ENCODE measurements around the gene ULK3. TPM values are rescaled to one million over a fixed set of nuclear protein-coding genes. Genes with fewer than 3 reads are reported as not detected.

The ULK3 gene
- total RNA-seq, 2 donors from 2014 or later: 34.9 to 72.2 TPM

DNA sequence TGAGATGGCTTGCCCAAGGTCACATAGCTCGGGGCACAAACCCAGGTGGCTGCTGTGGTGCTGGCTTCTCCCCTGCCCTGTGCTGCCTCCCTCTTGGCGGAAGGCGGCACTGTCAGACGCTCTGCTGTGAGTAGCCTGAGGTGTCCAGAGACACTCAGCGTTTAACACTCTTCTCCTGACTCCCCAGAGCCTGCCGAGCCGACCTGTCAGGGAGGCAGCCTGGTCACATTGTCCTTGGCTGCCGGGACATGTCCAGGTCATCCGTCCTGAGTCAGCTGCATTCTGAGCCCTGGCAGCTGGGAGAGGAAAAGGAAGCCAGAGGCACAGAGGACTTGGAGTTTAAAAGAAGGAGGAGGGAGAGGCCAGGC is 25.6 kb downstream of the ULK3 start:
- H3K27me3 ChIP-seq (replicated peaks; ENCODE audit: insufficient read depth): no peaks in the 10 kb centered on the region
- no peak for DNase-seq (ENCODE audit: low spot score)
- no peak overlapping the region for H3K27ac ChIP-seq
- no peak overlapping the region for H3K4me3 ChIP-seq
- no peaks in the 10 kb centered on the region for H3K4me1 ChIP-seq (ENCODE audit: control insufficient read depth in 1 of 2, low read depth in 2 of 2)
- no peaks in the 10 kb centered on the region for H3K36me3 ChIP-seq
- TF ChIP-seq, protein P1, sequence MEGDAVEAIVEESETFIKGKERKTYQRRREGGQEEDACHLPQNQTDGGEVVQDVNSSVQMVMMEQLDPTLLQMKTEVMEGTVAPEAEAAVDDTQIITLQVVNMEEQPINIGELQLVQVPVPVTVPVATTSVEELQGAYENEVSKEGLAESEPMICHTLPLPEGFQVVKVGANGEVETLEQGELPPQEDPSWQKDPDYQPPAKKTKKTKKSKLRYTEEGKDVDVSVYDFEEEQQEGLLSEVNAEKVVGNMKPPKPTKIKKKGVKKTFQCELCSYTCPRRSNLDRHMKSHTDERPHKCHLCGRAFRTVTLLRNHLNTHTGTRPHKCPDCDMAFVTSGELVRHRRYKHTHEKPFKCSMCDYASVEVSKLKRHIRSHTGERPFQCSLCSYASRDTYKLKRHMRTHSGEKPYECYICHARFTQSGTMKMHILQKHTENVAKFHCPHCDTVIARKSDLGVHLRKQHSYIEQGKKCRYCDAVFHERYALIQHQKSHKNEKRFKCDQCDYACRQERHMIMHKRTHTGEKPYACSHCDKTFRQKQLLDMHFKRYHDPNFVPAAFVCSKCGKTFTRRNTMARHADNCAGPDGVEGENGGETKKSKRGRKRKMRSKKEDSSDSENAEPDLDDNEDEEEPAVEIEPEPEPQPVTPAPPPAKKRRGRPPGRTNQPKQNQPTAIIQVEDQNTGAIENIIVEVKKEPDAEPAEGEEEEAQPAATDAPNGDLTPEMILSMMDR (IDR thresholded peaks at IDR 0.05): no peak
- H3K9me3 ChIP-seq: no peaks in the 10 kb centered on the region
- no peak for ATAC-seq (ENCODE audit: insufficient number of reproducible peaks, low FRiP score, low read depth)

DNA sequence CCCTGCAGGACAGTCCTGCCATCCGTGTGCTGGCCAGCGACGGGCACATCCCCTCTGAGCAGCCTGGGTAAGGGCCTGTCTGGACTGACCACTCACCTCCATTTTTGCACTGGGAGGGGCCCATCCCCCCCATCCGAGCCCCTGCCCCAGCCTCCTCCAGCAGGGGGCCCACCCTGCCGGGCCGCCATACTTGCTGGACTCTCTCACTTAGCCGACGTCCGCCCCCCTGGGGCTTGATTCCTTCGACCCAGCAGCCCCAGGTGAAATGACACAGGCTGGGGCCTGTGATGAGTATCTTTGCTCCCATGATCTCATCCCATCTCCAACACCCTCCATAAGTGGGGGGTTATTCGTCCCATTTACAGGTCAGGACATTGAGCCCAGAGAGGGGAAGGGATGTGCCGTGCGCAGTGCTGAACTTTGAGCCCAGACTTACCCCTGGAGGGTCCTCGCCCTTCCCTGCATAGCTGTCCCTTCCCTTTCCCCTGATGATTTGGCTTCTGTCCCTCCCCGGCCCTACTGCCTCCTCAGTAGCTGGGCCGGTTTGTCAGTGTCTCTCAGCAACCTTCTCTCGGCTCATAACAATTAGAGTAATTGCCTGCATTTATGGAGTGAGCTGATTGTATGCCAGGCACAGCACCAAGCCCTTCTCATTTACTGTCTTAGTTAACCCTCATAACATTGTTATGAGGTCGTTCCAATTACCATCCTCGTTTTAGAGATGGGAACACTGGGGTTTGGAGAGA is 26.2 kb downstream of the ULK3 start:
- no peaks in the 10 kb centered on the region for H3K4me1 ChIP-seq (ENCODE audit: control insufficient read depth in 1 of 2, low read depth in 2 of 2)
- H3K27me3 ChIP-seq (replicated peaks; ENCODE audit: insufficient read depth): no peaks in the 10 kb centered on the region
- H3K4me3 ChIP-seq: no peak overlapping the region
- ATAC-seq (ENCODE audit: insufficient number of reproducible peaks, low FRiP score, low read depth) (no peak), DNase-seq (ENCODE audit: low spot score) (no peak)
- H3K36me3 ChIP-seq: no peaks in the 10 kb centered on the region
- H3K27ac ChIP-seq: no peak overlapping the region
- no peaks in the 10 kb centered on the region for H3K9me3 ChIP-seq
- TF ChIP-seq, protein P1 (IDR thresholded peaks at IDR 0.05): no peak

DNA sequence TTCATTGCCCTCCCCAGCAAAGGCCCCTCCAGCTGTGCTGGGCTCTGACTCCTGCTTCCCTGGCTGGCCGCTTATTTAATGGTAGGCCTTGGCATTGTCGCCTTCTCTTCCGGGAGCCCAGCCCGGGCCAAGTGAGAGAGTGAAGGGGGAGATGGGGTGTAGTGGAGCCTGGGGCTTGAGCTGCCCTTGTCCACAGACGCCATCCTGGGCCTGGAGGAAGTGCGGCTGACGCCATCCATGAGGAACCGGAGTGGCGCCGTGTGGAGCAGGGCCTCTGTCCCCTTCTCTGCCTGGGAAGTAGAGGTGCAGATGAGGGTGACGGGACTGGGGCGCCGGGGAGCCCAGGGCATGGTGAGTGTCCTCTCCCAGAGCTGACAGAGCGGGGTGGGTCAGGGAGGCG is 27.0 kb downstream of the ULK3 start:
- Histone ChIP-seq H3K9me3 (no peaks in the 10 kb centered on the region), H3K4me1 (ENCODE audit: control insufficient read depth in 1 of 2, low read depth in 2 of 2) (no peaks in the 10 kb centered on the region), H3K27me3 (replicated peaks; ENCODE audit: insufficient read depth) (no peaks in the 10 kb centered on the region), H3K4me3 (no peak overlapping the region), H3K27ac (no peak overlapping the region), H3K36me3 (no peaks in the 10 kb centered on the region)
- ATAC-seq (ENCODE audit: insufficient number of reproducible peaks, low FRiP score, low read depth) (no peak), DNase-seq (ENCODE audit: low spot score) (no peak)
- TF ChIP-seq, protein P1 (IDR thresholded peaks at IDR 0.05): no peak

DNA sequence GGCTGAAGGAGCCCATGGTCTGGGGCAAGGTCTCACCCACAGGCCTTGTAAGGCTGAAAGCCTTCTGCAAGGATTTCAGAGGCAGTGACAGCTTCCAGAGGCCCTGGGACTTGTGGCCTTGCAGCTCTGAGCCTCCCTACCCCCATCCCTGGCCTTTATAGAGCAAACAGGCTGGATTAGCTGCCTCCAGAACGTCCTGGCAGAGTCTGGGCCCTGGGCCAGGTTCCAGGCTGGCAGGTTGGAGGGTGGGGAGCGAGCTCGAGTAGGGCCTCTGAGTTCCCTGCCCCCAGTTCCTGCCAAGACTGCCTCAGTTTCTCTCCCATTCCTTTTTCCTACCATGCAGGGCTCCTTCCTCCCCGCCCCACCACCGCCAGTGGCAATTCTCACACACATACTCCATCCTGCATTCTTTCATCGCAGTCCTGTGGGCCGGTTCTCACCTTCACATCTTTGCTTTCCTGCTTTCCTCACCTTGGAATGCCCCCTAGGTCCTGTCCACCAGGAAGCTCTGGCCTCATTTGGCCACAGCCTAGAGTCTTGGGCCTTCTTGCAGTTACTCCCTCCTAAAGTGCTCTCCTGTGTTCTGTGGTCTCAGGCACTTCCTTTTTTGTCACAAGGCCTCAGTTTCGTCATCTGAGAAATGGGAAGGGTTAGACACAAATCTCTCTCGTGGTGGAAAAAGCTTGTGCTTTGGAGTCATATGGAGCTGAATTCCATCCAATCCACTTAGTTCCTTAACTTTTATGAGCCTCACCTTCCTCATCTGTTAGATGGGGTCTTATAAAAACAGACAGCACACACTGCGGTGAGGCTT is 27.6 kb downstream of the ULK3 start:
- no peak for ATAC-seq (ENCODE audit: insufficient number of reproducible peaks, low FRiP score, low read depth)
- no peaks in the 10 kb centered on the region for H3K27me3 ChIP-seq (replicated peaks; ENCODE audit: insufficient read depth)
- no peak for DNase-seq (ENCODE audit: low spot score)
- no peaks in the 10 kb centered on the region for H3K36me3 ChIP-seq
- H3K9me3 ChIP-seq: no peaks in the 10 kb centered on the region
- H3K4me1 ChIP-seq (ENCODE audit: control insufficient read depth in 1 of 2, low read depth in 2 of 2): no peaks in the 10 kb centered on the region
- TF ChIP-seq, protein P1 (IDR thresholded peaks at IDR 0.05): no peak
- H3K4me3 ChIP-seq: no peak overlapping the region
- no peak overlapping the region for H3K27ac ChIP-seq

DNA sequence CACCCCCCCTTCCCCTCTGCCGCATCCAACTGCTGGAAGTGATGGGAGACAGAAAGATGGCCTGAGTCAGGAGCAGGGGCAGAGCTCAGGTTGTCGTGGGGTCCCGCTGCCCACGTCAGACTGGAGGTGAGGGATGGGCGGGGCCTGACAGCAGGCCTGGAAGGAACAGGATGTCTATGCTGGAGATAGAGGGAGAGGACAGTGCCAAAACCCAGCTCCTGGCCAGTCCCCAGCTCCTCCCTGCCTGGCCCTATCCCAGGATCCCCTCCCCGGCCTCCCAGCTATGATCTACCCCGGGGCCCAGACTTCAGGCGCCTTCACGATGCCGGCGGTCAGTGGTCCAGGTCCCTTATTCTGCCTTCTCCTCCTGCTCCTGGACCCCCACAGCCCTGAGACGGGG is 30.4 kb downstream of the ULK3 start, which contains the start of gene LMAN1L:
Gene LMAN1L, plus strand, starts transcription at position 303 of the 400 bp plus-strand sequence. Its CDS starts 20 bp downstream, at position 323.
- ATAC-seq (ENCODE audit: insufficient number of reproducible peaks, low FRiP score, low read depth) (no peak), DNase-seq (ENCODE audit: low spot score) (no peak)
- no peak within 1 kb of the TSS for H3K4me3 ChIP-seq
- no peaks in the 10 kb centered on the region for H3K4me1 ChIP-seq (ENCODE audit: control insufficient read depth in 1 of 2, low read depth in 2 of 2)
- H3K27me3 ChIP-seq (replicated peaks; ENCODE audit: insufficient read depth): no peaks in the 10 kb centered on the region
- TF ChIP-seq, protein P1 (IDR thresholded peaks at IDR 0.05): no peak
- H3K9me3 ChIP-seq: no peaks in the 10 kb centered on the region
- no peaks in the 10 kb centered on the region for H3K36me3 ChIP-seq
- H3K27ac ChIP-seq: no peak within 1 kb of the TSS

Data from thoracic aorta (tissue), 2 donors.